ENCODE measurements around the gene UAP1L1.

UAP1L1 gene

GRCh38 chr9:137075275-137075775, 2.0 kb upstream of the UAP1L1 start:
- DNase-seq (ENCODE audit: low read depth) = no peak

GRCh38 chr9:137076636-137077009, 694 bp upstream of the UAP1L1 start:
- no peak for DNase-seq (ENCODE audit: low read depth)

GRCh38 chr9:137077758-137078693, 709 bp downstream of the UAP1L1 start:
- DNase-seq (ENCODE audit: low read depth) = no peak

- no peak for DNase-seq (ENCODE audit: low read depth)
These were observed 1.5 kb downstream of the UAP1L1 start for GRCh38 chr9:137078701-137079400.

- DNase-seq (ENCODE audit: low read depth) = no peak
These were observed 2.1 kb downstream of the UAP1L1 start for GRCh38 chr9:137079401-137079787.

GRCh38 chr9:137080260-137081122, 3.2 kb downstream of the UAP1L1 start:
- DNase-seq (ENCODE audit: low read depth) = no peak

GRCh38 chr9:137082222-137082924, 5.1 kb downstream of the UAP1L1 start:
- no peak for DNase-seq (ENCODE audit: low read depth)

GRCh38 chr9:137082925-137083290, 5.6 kb downstream of the UAP1L1 start:
- DNase-seq (ENCODE audit: low read depth) = no peak

GRCh38 chr9:137083394-137084004, 6.2 kb downstream of the UAP1L1 start:
- peak; percentile 96 for DNase-seq (ENCODE audit: low read depth)

GRCh38 chr9:137084526-137084925, 7.2 kb downstream of the UAP1L1 start:
- no peak for DNase-seq (ENCODE audit: low read depth)

GRCh38 chr9:137085920-137086530, 8.7 kb downstream of the UAP1L1 start:
- peak; percentile 21 for DNase-seq (ENCODE audit: low read depth)

GRCh38 chr9:137086531-137087408, 9.5 kb downstream of the UAP1L1 start, which contains the start of gene MAN1B1:
Gene MAN1B1 (plus strand): TSS chr9:137086985. CDS start chr9:137087000, 15 bp downstream.
- DNase-seq (ENCODE audit: low read depth) = peak; percentile 92

GRCh38 chr9:137087409-137087925, 10.2 kb downstream of the UAP1L1 start:
- DNase-seq (ENCODE audit: low read depth) = no peak

GRCh38 chr9:137088121-137088520, 10.8 kb downstream of the UAP1L1 start:
- DNase-seq (ENCODE audit: low read depth) = no peak

GRCh38 chr9:137089232-137089947, 12.1 kb downstream of the UAP1L1 start:
- DNase-seq (ENCODE audit: low read depth) = no peak

GRCh38 chr9:137095664-137096517, 18.6 kb downstream of the UAP1L1 start:
- DNase-seq (ENCODE audit: low read depth) = no peak

- DNase-seq (ENCODE audit: low read depth) = no peak
These were observed 19.6 kb downstream of the UAP1L1 start for GRCh38 chr9:137096785-137097546.

Measured in stromal cell of bone marrow (primary cell).